Peyer's patch (tissue), 4 donors: Measurements from ENCODE around the gene MLH1.

Experiments
- POLR2A ChIP-seq, 2 donors: fragments of 450-650 bp; IDR thresholded peaks; one replicate each; pipeline ENCODE4 v1.5.1; 2017; ENCODE audit warnings: antibody characterized with exemption in 2 of 2, mild to moderate bottlenecking in 2 of 2, moderate library complexity in 2 of 2
- TF ChIP-seq, protein P1 (sequence below), 6 experiments: fragments of 450-650 bp in 4 of 6; fragments of 200-600 bp in 2 of 6; sonication (generic) in 1 of 6; IDR thresholded peaks; one replicate each; pipeline ENCODE4 v1.5.1; 2017 to 2019; ENCODE audit warnings: antibody characterized with exemption in 6 of 6, mild to moderate bottlenecking in 3 of 6, moderate library complexity in 1 of 6

DNA sequence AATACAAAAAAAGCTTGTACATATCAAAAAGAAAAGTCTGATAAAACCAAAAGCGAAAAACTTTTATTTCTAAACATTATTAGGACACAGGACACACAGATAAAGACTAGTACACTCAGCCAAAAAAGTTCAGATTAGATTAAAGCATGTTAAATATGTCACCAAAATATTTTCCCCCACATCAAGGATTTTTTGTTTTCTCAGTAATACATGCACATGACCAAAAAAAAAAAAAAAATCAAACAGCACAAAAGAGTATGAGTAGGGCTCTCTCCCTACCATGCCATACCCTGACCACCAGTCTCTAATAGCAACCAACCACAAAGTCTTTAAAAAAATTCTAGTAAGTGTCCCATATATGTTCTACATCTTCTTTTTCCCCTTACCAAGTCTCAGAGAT lies 103.7 kb downstream of the MLH1 start:
- TF ChIP-seq, protein P1, sequence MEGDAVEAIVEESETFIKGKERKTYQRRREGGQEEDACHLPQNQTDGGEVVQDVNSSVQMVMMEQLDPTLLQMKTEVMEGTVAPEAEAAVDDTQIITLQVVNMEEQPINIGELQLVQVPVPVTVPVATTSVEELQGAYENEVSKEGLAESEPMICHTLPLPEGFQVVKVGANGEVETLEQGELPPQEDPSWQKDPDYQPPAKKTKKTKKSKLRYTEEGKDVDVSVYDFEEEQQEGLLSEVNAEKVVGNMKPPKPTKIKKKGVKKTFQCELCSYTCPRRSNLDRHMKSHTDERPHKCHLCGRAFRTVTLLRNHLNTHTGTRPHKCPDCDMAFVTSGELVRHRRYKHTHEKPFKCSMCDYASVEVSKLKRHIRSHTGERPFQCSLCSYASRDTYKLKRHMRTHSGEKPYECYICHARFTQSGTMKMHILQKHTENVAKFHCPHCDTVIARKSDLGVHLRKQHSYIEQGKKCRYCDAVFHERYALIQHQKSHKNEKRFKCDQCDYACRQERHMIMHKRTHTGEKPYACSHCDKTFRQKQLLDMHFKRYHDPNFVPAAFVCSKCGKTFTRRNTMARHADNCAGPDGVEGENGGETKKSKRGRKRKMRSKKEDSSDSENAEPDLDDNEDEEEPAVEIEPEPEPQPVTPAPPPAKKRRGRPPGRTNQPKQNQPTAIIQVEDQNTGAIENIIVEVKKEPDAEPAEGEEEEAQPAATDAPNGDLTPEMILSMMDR (IDR thresholded peaks at IDR 0.05), result no peak
- TF ChIP-seq POLR2A (IDR thresholded peaks at IDR 0.05), result no peak
